Activated CD4-positive, alpha-beta T cell treated with anti-CD3 and anti-CD28 coated beads, Interleukin-2, Interleukin-6, amounts not matched to agents 100 ng/mL and 50 ng/mL, durations not matched to agents 16 hours and 8 hours (primary cell): ENCODE data around the gene IL17C.

Experiments used
- DNase-seq: peaks from one replicate; pipeline ENCODE4 v3.0.0-alpha.2; 2020

IL17C gene

DNA sequence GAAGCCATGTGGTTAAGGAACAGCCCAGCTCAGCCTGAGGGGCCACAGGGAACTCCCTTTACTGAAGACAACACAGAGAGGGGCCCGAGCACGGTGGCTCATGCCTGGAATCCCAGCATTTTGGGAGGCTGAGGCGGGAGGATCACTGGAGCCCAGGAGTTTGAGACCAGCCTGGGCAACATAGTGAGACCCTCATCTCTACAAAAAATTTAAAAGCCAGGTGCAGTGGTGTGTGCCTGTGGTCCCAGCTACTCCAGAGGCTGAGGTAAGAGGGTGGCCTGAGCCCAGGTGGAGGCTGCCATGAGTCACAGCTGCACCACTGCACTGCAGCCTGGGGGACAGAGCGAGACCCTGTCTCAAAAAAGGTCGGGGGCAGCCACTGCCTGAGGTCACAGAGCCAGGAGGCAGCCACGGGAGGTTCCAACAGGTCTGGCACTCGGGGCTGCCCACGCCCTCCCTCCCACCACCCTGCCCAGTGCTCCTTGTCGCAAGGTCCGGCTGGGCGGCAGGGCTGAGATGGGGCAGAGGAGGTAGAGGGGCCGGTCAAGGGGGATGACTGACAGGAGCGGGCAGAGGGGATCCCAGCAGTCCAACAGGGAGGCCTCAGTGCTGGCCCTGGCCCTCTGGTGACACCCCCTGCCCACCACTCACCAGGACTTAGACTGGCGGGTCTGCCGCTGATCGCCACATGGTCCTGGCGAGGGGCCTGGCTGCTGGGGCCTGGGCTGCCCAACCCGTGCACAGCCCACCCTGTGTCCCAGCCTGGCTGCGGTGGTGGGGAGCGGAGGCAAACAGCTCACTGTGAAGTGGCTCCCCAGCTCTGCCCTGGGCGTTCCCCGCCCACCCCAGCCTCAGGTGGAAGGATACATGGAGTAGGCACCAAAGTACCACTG lies 9.1 kb downstream of the IL17C start:
- no peak for DNase-seq

GRCh38 chr16:88649195-88649923 lies 11.0 kb downstream of the IL17C start:
- no peak for DNase-seq

GRCh38 chr16:88649924-88650748 lies 11.8 kb downstream of the IL17C start:
- peak; percentile 50 for DNase-seq

GRCh38 chr16:88650749-88651275 lies 12.4 kb downstream of the IL17C start, which contains the start of gene CYBA:
TSS of gene CYBA (minus strand) at chr16:88651053. CDS start at chr16:88651013, 40 bp downstream.
- DNase-seq, result peak; percentile 91

DNA sequence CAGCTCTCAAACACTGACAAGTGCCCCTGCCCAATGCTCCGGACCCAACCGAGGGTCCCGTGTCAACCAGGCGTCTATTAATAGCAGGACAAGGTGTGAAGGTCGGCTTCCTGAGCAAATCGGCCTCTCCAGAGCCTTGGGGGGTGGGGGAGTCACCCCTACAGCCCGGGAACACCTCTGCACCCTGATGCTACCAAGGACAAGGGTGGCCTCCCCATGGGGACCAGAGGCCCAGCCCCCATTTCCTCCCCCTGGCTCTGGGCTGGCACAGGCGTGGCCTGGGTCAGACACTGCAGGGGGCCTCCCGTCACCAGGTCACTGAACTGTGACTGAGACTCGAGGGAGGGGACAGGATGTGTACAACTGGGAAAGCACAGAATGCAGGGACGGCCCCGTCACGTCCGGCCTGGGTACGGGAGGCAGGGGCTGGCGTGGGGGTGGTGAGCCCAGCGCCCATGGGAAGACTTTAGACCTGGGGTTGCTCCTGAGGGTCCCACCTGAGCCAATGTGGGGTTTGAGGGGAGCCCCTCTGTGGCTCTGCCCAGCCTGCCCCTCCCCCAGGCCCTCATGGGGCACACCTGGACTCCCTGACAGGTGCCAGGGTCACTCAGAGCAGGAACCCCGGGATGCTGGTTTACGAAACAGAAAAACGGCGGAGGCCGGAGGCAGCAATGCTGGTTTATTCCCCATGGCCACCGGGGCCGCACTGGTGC lies 13.1 kb downstream of the IL17C start:
- DNase-seq, result peak; percentile 91

- DNase-seq, result no peak
These were observed 13.8 kb downstream of the IL17C start for GRCh38 chr16:88651989-88652761.

DNA sequence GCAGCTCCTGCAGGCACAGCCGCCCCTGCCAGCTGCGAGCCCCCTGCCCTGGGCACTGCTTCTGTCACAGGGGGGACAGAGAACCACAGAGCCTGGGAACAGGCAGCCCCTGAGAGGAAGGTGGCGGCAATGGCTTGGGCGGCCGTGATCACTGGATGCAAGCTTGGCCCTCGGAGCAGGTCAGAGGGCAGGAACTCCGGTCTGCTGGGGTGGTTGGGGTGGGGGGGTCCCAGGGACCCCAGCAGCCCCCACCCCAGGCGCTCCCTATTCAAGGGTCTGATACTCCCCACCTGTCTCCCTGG lies 14.3 kb downstream of the IL17C start:
- no peak for DNase-seq

DNA sequence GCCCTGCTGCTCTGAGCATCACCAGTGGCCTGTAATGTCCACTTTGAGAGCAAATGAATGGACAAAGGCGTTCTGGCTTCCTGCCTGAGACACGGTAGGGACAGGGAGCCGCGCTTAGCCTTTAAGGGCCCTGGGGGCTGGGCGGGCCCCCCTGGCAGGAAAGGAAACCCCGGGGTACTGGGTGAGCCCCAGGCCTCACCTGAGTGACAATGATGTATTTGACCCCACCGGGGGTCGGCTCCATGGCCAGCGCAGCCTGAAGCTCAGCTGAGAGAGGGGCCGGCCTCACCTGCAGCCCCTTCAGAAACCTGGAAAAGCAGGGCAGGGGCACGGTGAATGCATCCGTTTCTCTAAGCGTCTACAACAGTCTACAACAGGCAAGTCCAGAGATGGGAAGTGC lies 14.7 kb downstream of the IL17C start:
- DNase-seq, result no peak

DNA sequence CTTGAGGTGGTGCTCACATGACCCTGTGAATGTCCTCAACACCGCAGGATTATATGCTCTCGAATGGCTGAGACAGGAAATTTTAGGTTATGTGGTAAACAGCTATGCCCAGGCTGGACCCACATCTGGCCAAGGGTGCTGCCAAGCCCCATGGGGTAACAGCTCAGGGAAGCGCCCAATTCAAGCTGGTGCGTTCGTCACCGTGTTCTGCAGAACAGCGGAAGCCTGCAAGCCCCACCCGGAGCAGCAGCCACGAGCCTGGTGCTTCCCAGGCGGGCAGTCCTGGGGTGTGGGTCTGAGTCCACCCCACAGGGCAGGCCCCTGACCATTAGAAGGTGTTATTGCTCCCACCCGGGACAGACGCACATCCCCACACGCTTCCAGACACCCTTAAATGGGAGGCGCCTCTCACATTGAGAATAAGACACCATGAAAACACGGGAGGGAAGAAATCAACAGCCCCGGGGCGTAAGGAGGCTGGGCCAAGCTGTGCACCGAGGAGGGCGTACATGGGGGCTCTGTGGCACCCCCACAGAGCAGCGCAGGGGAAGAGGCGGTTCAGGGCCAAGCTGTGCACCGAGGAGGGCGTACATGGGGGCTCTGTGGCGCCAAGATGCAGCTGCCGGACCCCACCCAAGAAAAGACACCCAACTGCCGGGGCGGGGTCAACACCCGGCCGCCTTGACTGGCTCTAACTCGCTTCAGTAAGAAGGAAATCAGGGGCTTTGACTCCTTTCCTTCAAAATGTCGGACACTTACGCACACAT lies 15.4 kb downstream of the IL17C start:
- no peak for DNase-seq

- DNase-seq, result no peak
These were observed 16.1 kb downstream of the IL17C start for GRCh38 chr16:88654363-88655052.

DNA sequence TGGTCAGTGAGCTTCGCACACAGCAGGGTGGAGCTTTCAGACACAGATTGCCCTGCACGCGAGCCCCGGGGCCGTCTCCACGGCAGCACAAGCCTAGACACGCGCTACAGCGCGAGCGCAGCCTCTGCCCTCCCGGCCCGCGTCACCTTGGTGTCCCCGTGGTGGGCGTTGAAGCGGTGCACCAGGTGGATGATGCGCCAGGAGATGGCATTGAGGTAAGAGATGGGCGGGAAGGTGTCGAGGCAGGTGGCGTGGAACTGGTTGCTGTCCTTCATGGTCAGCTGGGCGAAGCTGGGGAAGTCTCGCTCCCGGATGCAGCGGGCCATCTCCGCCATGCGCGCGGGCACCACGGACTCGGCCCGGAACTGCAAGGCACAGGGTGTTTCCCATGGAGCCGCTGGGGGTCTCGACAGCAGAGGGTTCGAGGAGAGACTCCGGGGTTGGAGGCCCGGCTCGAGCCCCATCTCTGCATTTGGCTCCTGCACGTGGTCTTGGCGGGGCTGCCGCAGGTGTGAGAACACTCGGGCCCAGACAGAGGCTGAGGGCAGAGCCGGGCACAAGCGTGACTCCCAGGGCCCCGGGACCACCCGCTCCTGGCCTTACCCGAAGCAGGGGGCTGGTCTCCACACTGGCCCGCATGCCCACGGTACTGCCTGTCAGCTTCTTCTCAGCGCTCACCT lies 16.8 kb downstream of the IL17C start:
- no peak for DNase-seq

DNA sequence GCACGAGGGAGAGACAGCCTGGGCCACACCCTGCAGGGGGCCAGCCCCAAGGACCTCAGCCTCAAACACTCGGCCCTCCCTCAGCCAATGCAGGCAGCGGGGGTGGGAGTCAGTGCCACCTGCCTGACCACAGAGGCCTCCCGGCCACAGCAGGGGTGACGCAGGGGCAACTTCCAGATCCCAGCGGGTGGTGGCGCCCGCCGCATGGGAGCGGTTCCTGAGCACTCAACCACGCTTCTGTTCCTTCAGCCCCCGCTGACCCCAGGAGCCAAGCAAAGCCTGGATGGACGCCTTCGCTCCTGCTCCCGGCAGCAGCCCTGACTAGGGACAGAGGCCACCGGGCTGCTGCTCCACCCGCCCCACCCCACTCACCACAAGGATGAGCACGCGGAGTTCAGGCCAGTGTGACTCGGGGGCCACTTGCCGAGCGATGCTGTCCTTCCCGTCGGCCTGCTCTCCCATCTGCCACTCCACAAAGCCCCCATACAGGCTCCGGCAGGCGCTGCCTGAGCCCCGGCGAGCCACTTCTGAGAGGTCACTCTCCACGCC lies 17.4 kb downstream of the IL17C start:
- DNase-seq, result no peak

GRCh38 chr16:88656291-88656980 lies 18.1 kb downstream of the IL17C start:
- no peak for DNase-seq

DNA sequence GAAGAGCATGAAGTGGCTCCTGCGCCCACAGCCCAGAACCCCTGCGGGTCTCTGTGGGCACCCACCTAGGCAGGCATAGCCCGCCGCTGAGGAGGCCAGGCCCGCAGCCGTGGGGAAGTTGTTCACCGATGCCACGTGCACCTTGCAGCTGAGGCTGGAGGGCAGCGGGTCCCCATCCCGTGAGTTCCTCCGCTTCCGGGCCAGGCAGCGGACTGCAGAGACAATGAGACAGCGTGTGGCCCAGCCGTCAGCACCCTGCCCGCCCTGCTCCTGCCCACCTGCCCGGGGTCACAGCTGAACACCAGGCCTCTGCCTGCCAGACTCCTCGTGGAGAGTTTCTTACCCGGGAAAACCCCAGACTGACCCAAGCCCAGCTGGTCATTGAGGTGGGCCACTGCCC lies 19.0 kb downstream of the IL17C start:
- no peak for DNase-seq

- DNase-seq, result no peak
These were observed 20.3 kb downstream of the IL17C start for GRCh38 chr16:88658714-88659113.

GRCh38 chr16:88659160-88659559 lies 20.8 kb downstream of the IL17C start:
- DNase-seq, result no peak

DNA sequence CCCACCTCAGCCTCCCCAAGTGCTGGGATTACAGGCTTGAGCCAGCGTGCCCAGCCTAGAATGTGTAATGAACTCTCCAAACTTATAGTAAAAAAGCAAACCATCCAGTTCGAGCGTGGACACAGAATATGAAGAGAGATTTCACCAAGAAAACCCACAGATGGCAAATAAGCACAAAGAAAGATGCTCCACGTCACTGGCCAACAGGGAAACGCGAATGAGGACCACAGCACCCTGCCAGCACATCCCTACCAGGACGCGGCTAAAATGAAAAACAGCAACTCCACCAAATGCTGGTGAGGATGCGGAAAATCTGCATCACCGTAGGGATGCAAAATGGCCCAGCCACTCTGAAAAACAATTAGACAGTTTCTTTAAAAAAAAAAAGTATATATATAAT lies 23.1 kb downstream of the IL17C start:
- DNase-seq, result no peak

- peak; percentile 39 for DNase-seq
These were observed 24.0 kb downstream of the IL17C start for GRCh38 chr16:88662222-88662842.
